PC-9 (cell line): ENCODE measurements around the gene CETN3.

ENCODE experiments used
- CTCF ChIP-seq: fragments of 200-600 bp; sonication (generic); conservative IDR thresholded peaks from 2 replicates; pipeline ENCODE4 v1.6.1; 2017; ENCODE audit warnings: mixed run types, antibody characterized with exemption, mild to moderate bottlenecking, moderate library complexity
- EZH2 ChIP-seq: fragments of 200-600 bp; sonication (generic); IDR thresholded peaks from 2 replicates; pipeline ENCODE4 v1.8.0; 2017; ENCODE audit warnings: antibody characterized with exemption, low read depth

- no peak for TF ChIP-seq CTCF
- TF ChIP-seq EZH2 = no peak
Measured at GRCh38 chr5:90406466-90406865, 3.1 kb downstream of the CETN3 start.
